Activated CD8-positive, alpha-beta memory T cell treated with anti-CD3 and anti-CD28 coated beads for 4 hours (primary cell): ENCODE measurements around the gene NTMT1.

Source experiments
- DNase-seq, 2 donors: peaks; one replicate each; pipeline ENCODE4 v3.0.0-alpha.2; 2020; ENCODE audit warnings: low read depth in 2 of 2

Gene NTMT1

GRCh38 chr9:129597355-129598088 is 28.4 kb upstream of the NTMT1 start:
- DNase-seq, result no peak

- DNase-seq, result no peak
These were observed 27.8 kb upstream of the NTMT1 start for GRCh38 chr9:129598089-129598596.

DNA sequence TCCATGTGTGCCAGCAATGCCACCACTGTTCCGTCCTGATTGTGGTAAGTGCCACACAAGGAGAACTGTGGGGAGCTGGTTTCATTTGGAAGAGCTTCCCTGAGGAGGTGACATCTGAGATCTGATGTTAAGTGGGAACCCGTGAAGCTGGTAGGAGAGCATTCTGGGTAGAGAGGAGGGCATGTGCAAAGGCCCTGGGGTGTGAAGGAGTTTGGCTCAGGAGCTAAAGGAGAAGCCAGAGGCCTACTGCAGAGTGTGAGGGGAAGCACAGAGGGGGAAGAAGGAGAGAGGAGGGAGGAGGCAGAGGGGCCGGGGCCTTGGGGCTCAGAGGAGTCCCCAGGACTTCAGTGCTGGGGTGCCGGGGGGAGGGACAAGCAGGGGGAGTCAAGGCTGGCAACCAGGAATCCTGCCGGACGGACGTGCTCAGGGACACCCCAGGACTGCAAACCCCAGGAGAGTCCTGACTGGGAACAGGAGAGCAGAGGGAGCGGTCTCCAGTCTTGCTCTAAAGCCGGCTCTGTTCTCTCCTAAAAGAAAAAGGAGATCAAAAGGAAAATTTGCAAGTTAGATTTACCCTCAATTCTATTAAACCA is 24.8 kb upstream of the NTMT1 start:
- DNase-seq, result no peak

- no peak for DNase-seq
These were observed 23.2 kb upstream of the NTMT1 start for GRCh38 chr9:129602598-129603415.

- no peak for DNase-seq
These were observed 21.8 kb upstream of the NTMT1 start for GRCh38 chr9:129604056-129604765.

- no peak for DNase-seq
These were observed 21.2 kb upstream of the NTMT1 start for GRCh38 chr9:129604766-129605163.

DNA sequence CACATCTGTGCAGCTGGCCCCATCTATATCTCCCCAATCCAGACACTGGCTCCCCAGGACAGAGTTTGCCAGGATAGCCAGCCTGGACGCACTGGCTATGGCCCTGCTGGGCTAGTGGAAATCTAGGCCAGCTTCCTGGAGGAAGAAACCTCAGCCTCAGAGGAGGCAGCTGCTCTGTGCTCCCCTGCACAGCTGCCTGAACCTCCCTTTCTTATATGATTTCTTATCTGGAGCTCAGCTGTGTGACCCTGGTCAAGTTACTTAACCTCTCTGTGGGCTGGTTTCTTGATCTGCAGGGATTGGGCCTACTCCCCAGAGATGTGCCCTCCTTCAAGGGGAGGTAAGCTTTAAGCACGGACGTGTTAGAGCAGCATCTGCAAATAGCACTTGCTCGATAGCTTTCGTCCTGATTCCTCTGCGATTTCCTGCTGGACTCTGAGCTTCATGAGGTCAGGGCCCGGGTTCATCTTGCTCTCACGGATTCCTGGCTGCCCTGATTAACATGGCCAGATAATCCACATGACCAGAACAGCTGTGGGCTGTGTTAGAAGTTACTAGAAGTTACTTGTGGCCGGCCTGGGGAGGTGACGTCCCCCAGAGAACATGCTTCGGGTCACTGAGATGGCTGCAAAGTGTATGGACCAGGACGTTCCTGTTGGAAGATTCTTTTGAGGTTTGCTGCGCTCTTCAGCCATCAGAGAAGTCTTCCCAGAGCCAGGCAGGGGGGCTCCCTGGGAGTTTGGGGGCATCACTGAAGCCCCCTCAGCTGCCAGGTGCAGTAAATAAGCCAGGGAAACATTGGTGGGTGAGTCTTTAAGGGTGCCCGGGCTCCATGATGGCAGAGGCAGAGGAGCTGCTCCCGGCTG is 19.6 kb upstream of the NTMT1 start:
- no peak for DNase-seq

- no peak for DNase-seq
These were observed 19.0 kb upstream of the NTMT1 start for GRCh38 chr9:129607027-129607387.

GRCh38 chr9:129608561-129609481 is 17.1 kb upstream of the NTMT1 start:
- no peak for DNase-seq

DNA sequence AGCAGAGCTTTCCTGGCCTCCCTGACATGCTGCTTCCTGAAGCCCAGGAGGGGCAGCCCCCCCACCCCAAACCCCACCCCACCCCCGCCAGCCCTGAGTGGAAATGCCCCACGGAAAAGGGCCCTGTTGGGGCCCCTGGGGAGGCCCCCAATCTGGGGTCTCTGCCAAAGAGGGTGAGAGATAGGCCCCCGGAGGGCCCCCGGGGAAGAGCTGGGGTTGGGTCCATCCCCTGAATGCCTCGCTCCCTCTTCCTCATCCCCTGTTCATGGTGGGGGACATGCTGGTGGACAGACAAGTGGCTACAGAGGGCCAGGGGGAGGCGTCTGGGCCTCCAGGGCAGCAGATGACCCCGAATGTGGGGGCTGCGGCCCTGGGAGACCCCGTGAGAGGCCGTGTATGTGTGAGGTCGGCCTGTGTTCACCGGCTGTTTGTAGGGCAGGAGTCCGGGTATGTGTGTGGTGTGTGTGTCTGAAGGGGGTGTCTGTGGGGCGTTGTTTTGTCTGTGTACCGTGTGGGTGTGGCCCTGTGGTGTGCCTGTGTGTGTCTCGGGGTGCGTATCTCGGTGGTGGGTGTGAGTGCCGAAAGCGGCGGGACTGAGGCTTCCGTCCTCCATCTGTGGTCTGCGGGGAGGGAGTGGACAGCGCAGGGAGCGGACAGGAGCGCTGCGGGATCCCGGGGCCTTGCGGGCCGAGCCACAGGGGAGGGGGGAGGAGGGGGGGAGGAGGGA is 16.3 kb upstream of the NTMT1 start:
- DNase-seq, result peak; percentile 41 to 46

DNA sequence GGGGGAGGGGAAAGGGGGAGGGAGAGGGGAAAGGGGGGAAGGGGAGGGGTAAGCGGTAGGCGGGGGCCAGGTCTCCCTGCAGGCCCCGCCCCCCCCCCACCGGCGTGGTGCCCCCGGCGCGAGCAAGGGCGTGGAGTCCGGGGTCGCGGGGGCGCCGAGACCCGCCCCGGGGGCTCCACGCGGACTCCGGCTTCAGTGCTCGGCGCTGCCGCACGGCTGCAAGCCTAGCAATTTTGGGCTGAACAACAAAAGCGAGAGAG is 15.8 kb upstream of the NTMT1 start:
- no peak for DNase-seq

- peak; percentile 59 to 60 for DNase-seq
These were observed 15.3 kb upstream of the NTMT1 start for GRCh38 chr9:129610473-129611306.

- DNase-seq, result no peak
These were observed 14.6 kb upstream of the NTMT1 start for GRCh38 chr9:129611307-129611800.

DNA sequence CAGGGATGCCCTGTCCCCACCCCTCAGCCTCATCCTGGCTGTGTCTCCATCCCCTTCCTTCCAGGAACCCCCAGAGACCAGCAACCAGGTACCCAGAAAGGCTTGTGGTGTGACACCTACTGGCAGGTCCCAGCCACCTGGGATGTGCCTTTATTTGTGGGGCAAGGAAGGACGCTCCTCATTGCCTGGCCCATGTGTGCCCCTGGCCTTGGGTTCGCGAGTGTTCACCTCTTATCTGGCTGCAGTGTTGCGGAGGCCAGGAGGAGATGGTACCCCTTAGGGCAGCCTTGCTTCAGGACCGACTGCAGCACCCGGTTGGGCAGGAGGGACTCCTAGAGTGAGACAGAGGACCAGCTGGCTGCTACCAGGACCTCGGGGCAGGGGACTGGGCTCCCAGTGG is 13.8 kb upstream of the NTMT1 start:
- no peak for DNase-seq

GRCh38 chr9:129612815-129613519 is 13.0 kb upstream of the NTMT1 start:
- no peak for DNase-seq

GRCh38 chr9:129613520-129614175 is 12.3 kb upstream of the NTMT1 start:
- DNase-seq, result no peak

GRCh38 chr9:129614932-129615331 is 11.0 kb upstream of the NTMT1 start:
- DNase-seq, result no peak
